HG03565 (cell line): ENCODE results near the gene SPAG16.
A peak's percentile ranks its signal among the peaks of the same experiment; 100 is the strongest.

Source experiments
- ATAC-seq: cut with Tn5 transposase; IDR thresholded peaks from one replicate; pipeline ENCODE4 v1.9.1; 2021; ENCODE audit warnings: mild to moderate bottlenecking, moderate library complexity; ENCODE audit not compliant: unreplicated experiment

SPAG16 gene

DNA sequence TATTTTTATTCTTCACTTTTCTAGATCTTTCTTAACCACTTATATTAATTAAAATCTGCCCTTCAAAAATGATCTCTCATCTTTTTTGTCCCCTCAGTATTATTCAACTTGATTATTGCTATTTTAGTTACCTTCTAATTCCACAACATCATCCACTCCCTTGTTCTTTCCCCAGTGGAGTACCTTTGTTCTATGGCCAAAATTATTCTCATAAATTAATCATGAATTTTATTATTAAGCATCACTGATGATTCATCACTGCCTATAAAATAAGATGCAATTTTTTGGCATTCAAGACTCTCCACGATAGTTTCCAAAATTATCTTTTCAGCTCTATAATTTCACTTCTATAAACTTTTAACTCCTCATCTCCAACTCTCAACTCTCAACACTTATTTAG lies 505.7 kb downstream of the SPAG16 start:
- no peak for ATAC-seq

DNA sequence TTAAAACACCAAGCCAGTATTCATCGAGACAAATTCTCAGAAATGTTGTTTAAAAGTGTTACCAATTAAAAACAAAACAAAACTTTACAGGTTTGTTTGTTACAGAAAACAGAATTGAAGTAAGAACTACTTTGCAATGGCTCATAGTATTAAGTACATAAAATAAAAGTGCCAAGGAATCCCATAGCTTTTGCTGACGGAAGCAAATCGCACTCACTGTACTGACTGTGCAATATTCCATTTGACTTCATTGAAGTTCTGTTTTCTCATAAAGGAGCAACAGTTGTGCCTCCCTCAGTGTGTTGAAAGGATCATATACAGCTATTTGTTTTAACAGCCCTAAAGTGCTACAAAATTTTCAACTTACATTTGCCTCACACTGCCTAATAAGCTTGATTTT lies 507.8 kb downstream of the SPAG16 start:
- ATAC-seq, result no peak

DNA sequence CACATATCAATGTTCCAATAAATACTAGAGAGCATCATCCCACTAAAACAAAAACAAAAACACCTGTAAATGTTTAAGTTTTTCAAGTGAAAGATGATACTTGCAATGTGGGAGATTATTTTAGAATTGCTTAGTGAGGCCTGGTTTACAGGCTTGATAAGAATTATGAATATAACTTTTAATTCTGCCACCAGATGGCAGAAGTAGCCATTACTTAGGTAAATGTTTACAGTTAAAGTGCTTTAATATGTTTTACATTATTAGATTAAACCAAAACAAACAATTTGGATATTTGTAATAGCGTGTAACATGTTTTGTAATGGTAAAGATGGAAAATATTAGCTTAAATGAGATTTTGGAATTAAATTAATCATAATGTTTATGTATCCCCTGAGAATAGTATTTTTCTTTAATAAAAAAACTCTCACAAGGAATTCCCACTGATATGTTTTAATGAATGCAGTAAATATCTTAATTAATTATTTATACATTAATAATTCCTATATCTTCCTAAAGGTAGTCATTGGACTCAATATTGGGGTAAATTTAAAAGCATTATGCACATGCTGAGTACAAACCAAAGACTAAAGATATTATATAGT lies 522.0 kb downstream of the SPAG16 start:
- no peak for ATAC-seq

- ATAC-seq, result no peak
These were observed 532.3 kb downstream of the SPAG16 start for GRCh38 chr2:213816583-213816982.

DNA sequence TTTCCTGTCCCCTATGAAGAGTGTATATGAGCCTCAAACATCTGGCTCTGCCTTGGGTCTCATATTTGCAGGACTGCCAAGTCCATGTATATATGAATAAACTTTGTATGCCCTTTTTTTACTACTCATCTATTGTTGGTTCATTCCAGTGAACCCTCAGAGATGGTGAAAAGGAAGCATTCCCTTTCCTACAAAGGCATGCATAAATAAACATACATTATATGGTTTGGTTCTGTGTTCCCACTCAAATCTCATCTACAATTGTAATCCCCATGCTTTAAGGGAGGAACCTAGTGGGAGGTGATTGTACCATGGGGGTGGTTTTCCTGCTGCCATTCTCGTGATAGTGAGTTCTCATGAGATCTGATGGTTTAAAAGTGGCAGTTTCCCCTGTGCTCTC lies 534.2 kb downstream of the SPAG16 start:
- no peak for ATAC-seq

GRCh38 chr2:213834331-213834730 lies 550.1 kb downstream of the SPAG16 start:
- no peak for ATAC-seq

DNA sequence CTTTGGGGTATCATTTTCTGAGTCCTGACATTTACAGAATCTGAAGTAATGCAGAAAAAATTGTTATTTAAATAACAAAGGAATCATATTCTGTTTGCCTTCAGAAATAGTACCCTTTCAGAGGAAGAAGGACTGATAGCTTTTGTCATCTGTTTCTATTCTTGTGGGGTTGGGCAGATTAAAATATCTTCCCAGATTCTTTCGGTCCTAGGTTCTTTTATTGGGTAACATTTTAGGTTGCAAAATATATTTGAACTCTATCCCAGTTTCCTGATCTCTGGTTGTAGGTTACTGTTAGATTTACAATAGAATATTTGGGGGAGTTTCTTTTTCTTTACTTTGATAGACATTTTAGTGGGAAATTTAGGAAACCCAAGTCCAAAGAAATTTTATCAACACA lies 550.5 kb downstream of the SPAG16 start:
- no peak for ATAC-seq

- ATAC-seq, result no peak
These were observed 562.6 kb downstream of the SPAG16 start for GRCh38 chr2:213846856-213847255.

DNA sequence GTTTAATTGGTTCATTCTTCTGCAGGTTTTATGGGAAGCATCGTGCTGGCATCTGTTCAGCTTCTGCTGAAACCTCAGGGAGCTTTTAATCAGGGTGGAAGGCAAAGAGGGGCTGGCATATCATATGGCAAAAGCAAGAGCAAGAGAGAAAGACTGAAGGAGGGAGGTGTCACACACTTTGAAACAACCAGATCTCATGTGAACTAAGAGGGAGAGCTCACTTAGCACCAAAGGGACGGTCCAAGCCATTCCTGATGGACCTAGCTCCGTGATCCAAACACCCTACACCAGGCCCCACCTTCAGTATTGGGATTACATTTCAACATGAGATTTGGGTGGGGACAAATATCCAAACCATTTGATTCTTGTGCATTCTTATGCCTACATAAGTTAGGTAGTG lies 563.1 kb downstream of the SPAG16 start:
- no peak for ATAC-seq

DNA sequence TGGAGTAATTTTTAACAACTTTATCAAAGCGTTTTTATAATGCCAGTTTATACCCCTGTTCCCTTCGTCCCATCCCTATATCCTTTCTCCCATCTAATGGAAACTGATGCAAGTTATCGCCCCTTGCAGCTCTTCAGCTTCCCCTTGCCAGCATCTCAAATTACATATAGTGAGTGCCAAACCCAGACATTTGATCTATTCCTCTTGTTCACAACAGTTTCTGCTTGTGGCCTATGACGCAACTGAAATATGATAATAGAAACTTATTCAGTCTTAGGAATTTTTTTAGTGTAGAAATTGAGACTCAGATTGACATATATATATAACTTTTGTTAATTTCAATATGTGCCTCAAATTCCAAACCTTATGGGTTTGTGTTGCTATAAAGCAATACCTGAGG lies 564.4 kb downstream of the SPAG16 start:
- ATAC-seq, result no peak

DNA sequence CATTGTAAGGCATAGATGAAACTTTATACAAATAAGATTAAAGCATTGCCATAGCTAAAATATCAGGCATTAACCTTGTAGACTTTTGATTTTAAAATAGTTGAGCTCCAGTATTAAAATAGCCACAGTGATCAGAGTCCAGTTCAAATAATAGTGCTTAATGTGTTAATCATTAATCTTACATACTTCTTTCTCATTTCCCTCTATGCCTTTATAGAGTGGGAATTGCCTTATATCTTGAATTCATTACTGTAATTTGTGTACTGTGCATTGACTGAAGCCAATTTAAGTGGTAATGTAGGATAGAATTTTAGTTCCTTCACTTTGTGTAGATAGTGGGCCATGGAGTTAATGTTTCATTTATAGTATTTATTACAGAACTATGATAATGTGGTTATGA lies 577.4 kb downstream of the SPAG16 start:
- ATAC-seq, result no peak

GRCh38 chr2:213862407-213863076 lies 578.3 kb downstream of the SPAG16 start:
- ATAC-seq, result no peak

GRCh38 chr2:213863541-213863940 lies 579.3 kb downstream of the SPAG16 start:
- ATAC-seq, result no peak

- no peak for ATAC-seq
These were observed 584.3 kb downstream of the SPAG16 start for GRCh38 chr2:213868526-213868925.

DNA sequence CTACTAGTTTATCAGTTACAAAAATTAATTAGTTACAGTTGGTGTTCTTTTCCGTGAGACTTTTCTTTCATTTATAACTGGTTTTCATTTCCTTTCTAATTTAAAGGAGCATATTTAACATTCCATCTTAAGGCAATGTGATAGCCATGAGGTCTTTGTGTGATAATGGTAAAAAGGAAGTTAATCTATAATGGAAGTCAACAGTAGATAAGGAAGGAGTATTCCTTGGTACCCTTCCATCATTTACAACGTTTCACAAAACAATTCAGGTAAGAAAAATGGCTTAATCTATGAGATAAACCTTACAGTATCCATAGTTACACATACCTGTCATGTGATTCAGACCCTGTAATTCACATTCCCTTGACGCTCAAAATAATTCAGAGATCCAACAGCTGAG lies 601.2 kb downstream of the SPAG16 start:
- ATAC-seq, result no peak

- no peak for ATAC-seq
These were observed 630.2 kb downstream of the SPAG16 start for GRCh38 chr2:213914510-213914909.

GRCh38 chr2:213920014-213920413 lies 635.8 kb downstream of the SPAG16 start:
- ATAC-seq, result no peak

- ATAC-seq, result no peak
These were observed 639.3 kb downstream of the SPAG16 start for GRCh38 chr2:213923543-213923942.

DNA sequence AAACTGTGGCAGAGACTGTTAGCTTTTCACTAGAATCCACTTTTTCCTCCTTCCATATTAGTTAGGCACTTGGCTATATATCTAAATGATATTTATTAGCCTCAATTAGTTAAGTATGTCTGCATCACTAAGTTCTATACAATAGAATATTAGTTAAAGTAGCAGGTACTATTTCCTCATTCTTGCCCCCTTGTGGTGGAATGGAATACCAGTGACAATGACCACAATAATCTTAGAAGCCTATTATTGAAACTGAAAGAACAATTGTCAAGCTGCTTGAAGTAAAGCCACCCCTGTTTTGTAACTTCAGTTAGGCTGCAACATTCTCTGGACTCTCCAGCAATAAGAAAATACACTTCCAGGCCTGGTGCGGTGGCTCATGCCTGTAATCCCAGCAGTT lies 650.3 kb downstream of the SPAG16 start:
- peak; percentile 99 for ATAC-seq

- no peak for ATAC-seq
These were observed 673.8 kb downstream of the SPAG16 start for GRCh38 chr2:213958086-213958485.

- ATAC-seq, result no peak
These were observed 675.3 kb downstream of the SPAG16 start for GRCh38 chr2:213959589-213959988.

GRCh38 chr2:213971536-213971935 lies 687.3 kb downstream of the SPAG16 start:
- ATAC-seq, result no peak

DNA sequence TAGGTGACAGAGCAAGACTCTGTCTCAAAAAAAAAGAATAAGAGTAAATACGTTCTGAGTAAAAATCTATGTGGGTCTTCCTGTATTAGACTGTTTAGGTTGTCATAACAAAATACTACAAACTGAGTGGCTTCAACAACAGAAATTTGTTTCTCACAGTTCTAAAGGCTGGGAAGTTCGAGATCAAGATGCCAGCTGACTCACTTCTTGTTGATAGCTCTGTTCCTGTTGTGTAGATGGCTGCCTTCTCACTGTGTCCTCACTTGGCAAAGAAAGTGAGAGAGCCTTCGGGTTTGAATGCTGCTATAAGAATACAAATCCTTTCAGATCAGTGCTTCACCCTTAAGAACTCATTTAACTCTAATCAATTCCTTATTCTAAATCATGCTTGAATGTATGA lies 696.6 kb downstream of the SPAG16 start:
- ATAC-seq, result no peak
